AG09319 (cell line): ENCODE results near the gene CYP4V2.

ENCODE experiments used
- DNase-seq: peaks from one replicate; pipeline ENCODE4 v3.0.0-alpha.2; 2010; ENCODE audit warnings: low read depth; ENCODE audit errors: extremely low read depth
- CTCF ChIP-seq: IDR thresholded peaks from 2 replicates; pipeline ENCODE4 v1.5.1; 2011; ENCODE audit warnings: low read depth, mild to moderate bottlenecking, inconsistent platforms, low read length, moderate library complexity

CYP4V2 gene

DNA sequence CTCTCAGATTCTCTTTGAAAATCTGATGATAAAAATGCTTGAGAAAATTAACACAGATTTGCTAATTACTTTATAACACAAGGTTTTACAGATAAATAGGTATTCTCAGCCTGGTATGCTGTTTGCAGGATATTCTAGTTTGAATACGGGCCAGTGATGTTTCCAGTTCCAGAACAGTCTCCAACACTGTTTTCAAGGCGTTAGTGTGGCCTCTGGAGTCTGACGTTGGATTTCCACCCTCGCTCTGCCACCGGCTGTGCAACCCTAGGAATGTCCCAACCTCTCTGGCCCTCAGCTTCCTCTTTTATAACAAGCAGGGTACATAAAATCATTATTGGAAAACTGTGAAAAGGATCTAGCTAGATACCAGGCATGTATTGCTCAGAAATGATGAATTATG is 23.8 kb upstream of the CYP4V2 start:
- no peak for DNase-seq
- no peak for TF ChIP-seq CTCF

DNA sequence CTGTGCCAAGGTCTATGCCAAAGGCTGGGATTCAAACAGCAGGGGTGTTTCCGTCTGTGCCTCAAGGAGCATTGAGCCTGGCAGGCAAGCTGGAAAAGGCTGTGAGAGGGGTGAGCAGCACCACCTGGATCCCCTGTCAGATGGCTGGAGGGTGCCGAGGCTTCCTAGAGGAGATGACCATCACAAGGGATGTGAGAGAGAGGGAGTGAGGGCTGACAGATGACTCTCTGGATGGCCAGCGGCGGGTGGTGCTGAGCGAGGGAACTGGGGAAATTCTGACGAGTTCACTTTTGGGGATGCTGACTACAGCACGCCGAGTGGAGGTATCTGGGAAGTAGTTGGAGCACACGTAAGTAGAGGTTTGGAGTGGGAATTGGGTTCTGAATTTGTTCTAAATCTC is 22.6 kb upstream of the CYP4V2 start:
- no peak for TF ChIP-seq CTCF
- no peak for DNase-seq

GRCh38 chr4:186169333-186169944 is 21.9 kb upstream of the CYP4V2 start:
- no peak for DNase-seq
- TF ChIP-seq CTCF, result no peak

- no peak for TF ChIP-seq CTCF
- DNase-seq, result no peak
These were observed 21.2 kb upstream of the CYP4V2 start for GRCh38 chr4:186169945-186170802.

DNA sequence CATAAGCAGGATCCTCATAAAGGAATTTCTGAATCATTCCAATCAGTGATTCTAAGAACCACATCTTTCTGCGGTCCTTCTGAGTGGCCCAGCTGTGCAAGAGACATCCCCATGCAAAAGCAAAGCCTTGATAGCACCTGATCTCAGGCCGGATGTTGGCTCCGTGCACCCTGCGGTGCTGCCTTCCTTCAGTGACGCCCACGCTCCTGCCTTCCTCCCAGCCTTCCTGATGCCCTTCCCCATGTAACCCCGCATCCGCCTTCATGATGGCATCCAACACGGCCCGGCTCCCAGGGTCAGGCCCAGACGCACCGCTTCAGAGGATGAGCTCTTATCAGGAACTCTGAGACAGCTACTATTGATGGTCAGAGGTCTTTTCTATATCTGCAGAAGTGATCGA is 20.4 kb upstream of the CYP4V2 start:
- no peak for DNase-seq
- no peak for TF ChIP-seq CTCF

DNA sequence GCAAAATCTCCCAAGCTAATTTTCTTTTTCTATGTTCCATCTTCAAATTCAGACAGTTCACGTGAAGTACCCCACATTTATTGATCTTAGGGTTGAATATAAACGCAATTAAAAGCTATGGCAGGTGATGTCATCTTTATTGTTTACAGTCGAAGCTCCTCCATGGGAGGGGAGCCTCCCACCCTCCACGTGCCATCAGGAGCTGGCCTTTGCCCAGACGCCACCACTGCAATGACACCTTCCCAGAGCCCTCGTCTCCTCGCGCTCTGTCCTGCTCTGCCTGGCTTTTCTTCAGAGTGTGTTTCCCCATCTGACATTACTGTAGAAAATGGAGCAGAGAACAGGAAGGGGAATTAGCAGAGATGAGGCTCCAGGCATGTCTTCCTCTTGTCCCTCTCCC is 18.8 kb upstream of the CYP4V2 start:
- DNase-seq, result no peak
- no peak for TF ChIP-seq CTCF

GRCh38 chr4:186188107-186188506 is 3.3 kb upstream of the CYP4V2 start:
- no peak for DNase-seq
- no peak for TF ChIP-seq CTCF
